Mammary epithelial cell (primary cell): ENCODE measurements around the gene C11orf16.
A peak's percentile ranks its signal among the peaks of the same experiment; 100 is the strongest.

Source experiments
- CTCF ChIP-seq, 2 donors: IDR thresholded peaks in 1 of 2; conservative IDR thresholded peaks in 1 of 2; 2 replicates each; pipeline ENCODE4 v1.5.1; 2011 to 2012; ENCODE audit warnings: inconsistent platforms in 2 of 2, low read length in 2 of 2, mild to moderate bottlenecking in 2 of 2, control low read depth in 1 of 2, low read depth in 1 of 2; ENCODE audit not compliant: insufficient read depth in 1 of 2; ENCODE audit errors: extremely low read depth in 1 of 2
- EZH2 ChIP-seq: IDR thresholded peaks from 2 replicates; pipeline ENCODE4 v1.6.1; 2012; ENCODE audit warnings: low read length, inconsistent platforms, borderline replicate concordance

- TF ChIP-seq CTCF (conservative IDR thresholded peaks at IDR 0.05 in 1 of 2, IDR thresholded peaks at IDR 0.05 in 1 of 2; ENCODE audit: extremely low read depth in 1 of 2, insufficient read depth in 1 of 2, low read depth in 1 of 2, low read length in 2 of 2) = peak; percentile 71 to 77
- no peak for TF ChIP-seq EZH2
These were observed 26.9 kb upstream of the C11orf16 start for GRCh38 chr11:8959546-8960166.
